GM19099 (cell line): Measurements from ENCODE around the gene PPP6R1.

Source experiments
- POLR2A ChIP-seq: IDR thresholded peaks from 3 replicates; pipeline ENCODE4 v1.6.1; 2011; ENCODE audit warnings: low read depth; ENCODE audit not compliant: insufficient read length; ENCODE audit errors: extremely low read depth

The PPP6R1 gene

GRCh38 chr19:55244004-55244680 lies 14.7 kb downstream of the PPP6R1 start:
- TF ChIP-seq POLR2A = no peak

DNA sequence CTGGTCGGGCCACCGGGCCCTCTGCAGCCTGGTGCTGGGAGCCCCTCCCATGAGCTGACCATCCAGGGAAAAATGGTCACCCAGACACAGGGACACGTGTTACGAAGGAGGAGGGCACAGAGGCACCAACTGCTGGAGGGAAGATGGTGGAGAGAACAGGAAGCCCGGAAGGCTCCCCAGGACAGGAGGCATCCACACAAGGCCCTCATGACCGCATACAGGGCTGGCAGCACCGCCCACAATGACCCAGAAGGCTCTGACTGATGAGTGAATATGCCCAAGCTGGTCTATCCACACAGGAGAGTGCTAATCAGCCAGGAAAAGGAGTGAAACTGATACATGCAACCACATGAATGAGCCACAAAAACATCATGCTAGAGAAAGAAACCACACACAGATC lies 16.3 kb downstream of the PPP6R1 start:
- TF ChIP-seq POLR2A = no peak

DNA sequence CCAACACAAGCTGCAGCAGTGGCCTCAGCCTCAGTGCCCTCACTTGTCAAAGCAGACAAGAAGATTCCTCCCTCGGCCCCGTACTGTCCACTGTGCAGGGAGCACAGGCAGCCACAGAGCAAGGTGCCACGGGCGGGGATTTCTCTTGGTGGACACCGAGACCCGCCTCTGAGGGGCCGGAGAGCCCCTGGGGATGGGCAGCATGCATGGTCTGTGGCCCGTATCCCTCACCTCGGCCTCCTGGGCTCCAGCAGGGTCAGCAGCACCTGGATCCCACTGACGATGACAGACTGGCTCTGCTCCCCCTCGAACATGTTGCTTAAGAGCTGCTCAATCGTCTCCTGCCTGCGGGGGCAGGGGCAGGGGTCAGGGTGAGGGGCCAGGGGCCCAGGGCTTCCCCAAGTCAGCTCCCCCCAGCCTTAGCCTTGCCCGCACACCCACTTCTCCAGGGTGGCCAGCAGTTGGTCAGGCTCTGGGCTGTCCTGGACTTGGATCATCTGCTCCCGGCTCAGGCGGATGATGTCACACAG lies 16.8 kb downstream of the PPP6R1 start:
- TF ChIP-seq POLR2A = no peak

- TF ChIP-seq POLR2A = no peak
Observed at GRCh38 chr19:55241143-55241934, 17.5 kb downstream of the PPP6R1 start.

DNA sequence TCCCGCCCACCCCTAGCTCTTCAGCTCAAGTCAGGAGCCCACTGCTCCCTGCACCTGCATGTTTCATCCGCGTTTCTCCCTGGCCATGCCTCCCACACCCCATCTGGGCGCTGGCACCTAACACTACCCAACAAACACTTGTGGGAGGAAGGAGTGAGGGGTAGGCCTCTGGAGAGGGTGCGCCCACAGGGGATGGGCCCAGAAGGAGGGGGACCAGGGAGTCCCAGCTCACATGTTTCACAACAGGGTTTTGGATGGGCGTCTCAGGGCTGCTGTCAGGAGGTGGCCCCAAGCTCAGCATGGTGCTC lies 18.1 kb downstream of the PPP6R1 start:
- no peak for TF ChIP-seq POLR2A

DNA sequence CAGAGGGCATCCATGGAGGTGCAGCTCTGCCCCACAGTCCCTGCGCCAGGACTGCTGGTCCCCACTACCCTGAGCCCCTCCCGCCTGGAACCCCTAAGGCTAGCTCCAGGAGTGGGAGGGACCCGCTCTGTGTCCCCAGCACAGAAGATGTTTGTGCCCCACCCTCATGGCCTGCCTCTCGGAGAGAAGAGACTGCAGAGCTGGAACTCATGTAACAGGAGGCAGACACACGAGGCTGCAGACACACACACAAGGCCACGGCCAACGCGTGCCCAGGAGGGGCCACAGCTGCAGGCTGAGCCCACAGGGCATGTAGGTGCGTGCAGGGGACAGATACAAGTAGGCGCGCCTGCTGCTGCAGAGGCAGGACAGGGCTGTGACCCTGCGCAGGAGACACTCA lies 19.8 kb downstream of the PPP6R1 start:
- no peak for TF ChIP-seq POLR2A

GRCh38 chr19:55238030-55238429 lies 20.8 kb downstream of the PPP6R1 start:
- TF ChIP-seq POLR2A = no peak

DNA sequence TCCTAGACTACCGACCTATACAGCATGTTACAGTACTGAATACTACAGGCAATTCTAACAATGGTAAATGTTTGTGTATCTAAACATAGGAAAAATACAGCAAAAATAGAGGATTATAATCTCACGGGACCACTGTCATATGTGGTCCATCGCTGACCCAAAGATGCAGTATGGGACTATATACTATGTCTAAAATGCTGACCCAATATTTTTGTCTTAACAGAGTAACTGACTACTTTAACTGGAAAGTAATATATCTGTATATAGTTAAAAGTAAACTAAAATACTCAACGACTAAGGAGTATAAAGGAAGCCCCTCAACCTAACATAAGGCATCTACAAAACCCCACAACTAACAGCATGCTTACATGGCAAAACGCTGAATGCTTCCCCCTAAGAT lies 25.8 kb downstream of the PPP6R1 start:
- no peak for TF ChIP-seq POLR2A

DNA sequence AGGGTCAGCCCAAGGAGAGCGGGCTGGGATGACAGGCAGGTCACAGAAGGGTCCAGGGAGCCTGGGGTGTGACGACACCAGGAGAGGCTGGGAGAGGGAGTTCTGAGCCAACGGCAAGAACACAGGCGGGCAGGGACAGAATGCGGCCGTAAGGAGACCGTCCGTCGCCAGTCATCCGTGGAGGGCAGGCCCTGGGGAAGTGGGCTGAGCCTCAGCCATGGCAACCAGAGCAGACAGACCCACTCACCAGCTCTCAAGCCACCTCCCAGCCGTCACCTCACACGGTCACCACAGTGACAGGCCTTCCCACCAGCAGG lies 26.6 kb downstream of the PPP6R1 start:
- TF ChIP-seq POLR2A = no peak

DNA sequence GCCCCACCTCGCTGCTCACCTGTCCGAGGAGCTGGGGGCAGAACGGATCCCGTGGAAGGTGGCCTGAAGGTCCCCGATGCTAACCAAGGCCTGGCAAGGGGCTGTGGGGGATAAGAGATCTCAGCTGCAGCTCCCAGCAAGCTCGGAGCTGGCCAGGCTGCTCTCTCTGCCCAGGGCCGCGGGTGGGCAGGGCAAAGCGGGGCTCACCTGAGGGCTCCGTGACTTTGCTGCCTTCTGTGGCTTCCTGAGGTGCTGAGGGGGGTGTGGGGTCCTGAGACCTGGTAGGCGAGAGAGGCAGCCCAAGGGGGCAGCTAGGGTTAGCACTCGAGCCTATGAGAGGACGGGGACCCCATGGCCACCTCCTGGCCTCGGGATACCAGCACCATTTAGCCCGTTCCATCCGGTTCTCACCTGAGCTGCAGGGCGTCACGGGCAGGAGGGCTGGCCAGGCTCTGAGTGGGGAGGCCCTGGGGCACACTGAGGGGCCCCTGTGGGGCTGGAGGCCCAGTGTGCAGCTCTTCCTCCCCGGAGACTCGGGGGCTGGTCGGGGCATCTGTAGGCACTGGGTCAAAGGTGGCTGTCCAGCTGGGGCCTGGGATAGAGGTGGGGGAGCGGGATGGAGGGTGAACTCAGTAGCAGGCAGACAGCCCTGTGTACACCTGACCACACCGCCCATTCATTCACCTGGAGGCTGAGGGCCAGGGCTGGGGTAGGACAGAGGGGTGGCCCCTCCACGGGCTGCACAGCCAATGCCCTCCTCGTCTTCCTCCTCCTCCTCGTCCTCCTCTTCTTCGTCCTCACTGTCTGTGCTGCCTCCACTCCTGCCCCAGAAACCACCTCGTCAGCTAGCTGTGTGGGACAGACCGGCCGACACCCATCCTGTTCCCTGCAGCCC lies 27.2 kb downstream of the PPP6R1 start:
- TF ChIP-seq POLR2A = no peak

DNA sequence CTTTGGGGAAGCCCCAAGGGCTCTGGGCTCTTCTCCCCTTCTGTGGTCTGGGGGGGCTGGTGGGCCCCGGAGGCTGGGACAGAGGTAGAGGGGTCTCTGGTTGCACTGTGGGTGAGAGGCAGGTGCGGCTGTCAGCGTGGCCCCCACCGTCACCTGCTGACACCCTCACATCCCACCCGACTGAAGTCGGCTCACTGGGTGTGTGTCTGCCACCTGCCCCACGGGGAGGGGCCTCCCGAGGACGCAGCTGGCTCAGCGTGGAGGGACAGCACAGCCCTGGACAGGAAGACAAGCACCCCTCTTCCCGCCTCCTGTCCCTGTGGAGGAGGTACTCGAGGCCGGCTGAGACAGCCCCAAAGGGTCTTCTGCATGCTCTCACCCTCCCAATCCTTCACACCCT lies 28.0 kb downstream of the PPP6R1 start:
- TF ChIP-seq POLR2A = no peak

- no peak for TF ChIP-seq POLR2A
Observed at GRCh38 chr19:55230329-55230728, 28.5 kb downstream of the PPP6R1 start.

DNA sequence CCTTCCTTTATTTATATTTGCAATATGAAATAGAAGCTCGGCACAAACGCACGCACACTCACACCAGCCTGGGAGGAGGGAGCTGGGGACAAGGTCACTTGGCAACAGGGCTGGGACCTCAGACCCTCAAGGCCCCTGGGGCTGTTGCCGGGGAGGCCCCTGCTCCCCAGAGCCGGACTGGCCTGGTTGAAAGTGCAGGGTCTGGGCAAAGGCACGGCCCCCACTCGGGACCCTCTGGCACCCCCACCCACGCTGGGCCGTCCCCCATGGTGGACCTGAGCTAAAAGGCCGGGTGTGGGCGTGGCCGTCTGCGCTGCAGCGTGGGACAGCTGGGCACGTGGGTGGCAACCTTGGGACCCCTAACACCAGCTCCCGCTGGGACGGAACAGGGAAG lies 29.0 kb downstream of the PPP6R1 start:
- TF ChIP-seq POLR2A = no peak

- no peak for TF ChIP-seq POLR2A
Observed at GRCh38 chr19:55229145-55229788, 29.6 kb downstream of the PPP6R1 start.

DNA sequence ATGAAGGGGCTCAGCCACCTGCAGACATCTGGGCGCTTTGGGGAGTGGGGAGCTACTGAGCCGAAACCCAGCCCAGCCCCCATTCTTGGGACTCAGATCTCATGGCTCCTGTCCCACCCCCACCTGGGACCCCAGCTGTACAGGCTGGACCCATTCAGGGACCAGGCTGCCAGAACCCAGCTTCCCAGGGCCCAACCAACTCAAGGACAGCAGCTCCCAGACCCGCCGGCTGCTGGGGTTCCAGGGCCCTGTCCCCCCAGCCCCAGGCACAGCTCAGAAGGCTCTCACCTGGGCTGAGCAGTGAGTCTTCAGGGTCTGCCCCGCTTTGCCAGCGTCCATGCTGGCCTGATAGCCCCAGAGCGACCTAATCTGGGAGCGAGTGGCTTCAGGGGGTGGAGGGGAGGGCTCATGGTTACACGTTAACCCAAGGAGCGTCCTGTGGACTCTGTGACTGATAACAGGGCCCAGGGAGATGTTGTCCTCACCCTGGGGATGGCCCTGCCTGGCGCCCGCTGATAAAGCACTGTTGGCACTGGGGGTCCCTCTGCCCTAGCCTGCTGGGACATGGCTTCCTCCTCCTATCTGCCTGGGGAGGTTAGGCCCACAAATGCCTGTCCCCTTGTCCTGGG lies 30.3 kb downstream of the PPP6R1 start, which contains the start of gene TMEM86B:
TMEM86B (minus strand) TSS at position 361 of the 629 bp plus-strand sequence; CDS start at position 339, 22 bp downstream.
- no peak for TF ChIP-seq POLR2A
